T-helper 2 cell treated with Interferon-gamma antibody and Interleukin-4, amounts not matched to agents 5 μg/mL and 100 μg/mL, for 36 hours (primary cell): ENCODE results near the gene POLE3.
"Not testable (repeated sequence)": the region's sequence is repeated elsewhere in the genome, so short reads cannot be mapped to it uniquely, and the experiment has no call there.

Experiments
- DNase-seq: peaks from one replicate; pipeline ENCODE4 v3.0.0; 2021; ENCODE audit warnings: low spot score
- H3K27ac Mint-ChIP-seq: one replicate; pipeline ENCODE4 v1.8.0; 2021; ENCODE audit warnings: mild to moderate bottlenecking, mixed read lengths
- H3K27me3 Mint-ChIP-seq: one replicate; pipeline ENCODE4 v1.8.0; 2021; ENCODE audit warnings: low read depth, mixed read lengths
- H3K36me3 Mint-ChIP-seq: one replicate; pipeline ENCODE4 v1.8.0; 2021; ENCODE audit warnings: low read depth, mixed read lengths
- H3K4me1 Mint-ChIP-seq: one replicate; pipeline ENCODE4 v1.8.0; 2021; ENCODE audit warnings: low read depth, mixed read lengths
- H3K4me3 Mint-ChIP-seq: one replicate; pipeline ENCODE4 v1.8.0; 2022; ENCODE audit warnings: mild to moderate bottlenecking, moderate library complexity, mixed read lengths
- H3K9me3 Mint-ChIP-seq: one replicate; pipeline ENCODE4 v1.8.0; 2021; ENCODE audit warnings: mixed read lengths

POLE3 gene, protein sequence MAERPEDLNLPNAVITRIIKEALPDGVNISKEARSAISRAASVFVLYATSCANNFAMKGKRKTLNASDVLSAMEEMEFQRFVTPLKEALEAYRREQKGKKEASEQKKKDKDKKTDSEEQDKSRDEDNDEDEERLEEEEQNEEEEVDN

DNA sequence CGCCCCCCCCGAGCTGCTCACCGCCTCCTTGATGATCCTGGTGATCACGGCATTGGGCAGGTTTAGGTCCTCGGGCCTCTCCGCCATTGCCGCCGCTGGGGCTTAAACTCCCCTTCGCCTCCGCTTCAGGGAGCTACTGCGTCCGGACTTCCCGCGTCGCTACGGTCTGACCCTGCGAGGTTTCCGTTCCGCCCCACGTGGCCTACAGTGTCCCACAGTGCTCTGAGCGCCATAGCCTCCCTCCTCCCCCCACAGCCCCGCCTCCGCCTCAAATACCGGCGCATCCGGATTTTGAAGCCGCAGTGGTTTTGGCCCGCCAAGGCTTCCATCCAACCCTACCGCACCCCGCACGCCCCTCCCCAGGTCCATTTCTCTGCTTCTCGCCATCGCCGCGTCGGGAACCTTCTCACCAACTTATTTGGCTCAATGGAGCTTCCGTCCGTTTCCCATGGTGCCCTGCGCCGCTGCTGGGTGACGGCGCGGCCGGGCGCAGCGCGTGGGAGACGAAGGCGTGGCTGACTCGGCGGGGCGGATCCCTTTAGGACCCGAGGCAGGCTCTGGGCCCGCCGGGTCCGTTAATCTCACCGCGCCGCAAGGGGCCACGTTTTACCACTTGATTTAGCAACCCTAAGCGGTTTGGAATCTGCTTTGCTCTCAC, at the start of gene POLE3, which contains the start of gene C9orf43:
TSS of gene POLE3 (minus strand) at position 469 of the 658 bp plus-strand sequence. CDS start at position 87, 382 bp downstream.
TSS of gene C9orf43 (plus strand) at position 541 of the 658 bp plus-strand sequence. CDS start 2,747 bp downstream, outside the sequence.
- Mint-ChIP-seq H3K9me3 (no peaks in the 10 kb centered on the region), H3K4me1 (peaks cover 18% of the 10 kb centered on the region), H3K27me3 (no peaks in the 10 kb centered on the region), H3K4me3 (peak within 1 kb of the TSS; percentile 98), H3K27ac (peak within 1 kb of the TSS; percentile 100), H3K36me3 (peaks cover 32% of the 10 kb centered on the region)
- DNase-seq, result peak; percentile 97

GRCh38 chr9:113456235-113456634, 45.8 kb upstream of the POLE3 start:
- H3K27ac Mint-ChIP-seq, result no peak overlapping the region
- H3K9me3 Mint-ChIP-seq, result no peaks in the 10 kb centered on the region
- H3K4me1 Mint-ChIP-seq, result peaks cover 9% of the 10 kb centered on the region
- H3K36me3 Mint-ChIP-seq, result no peaks in the 10 kb centered on the region
- H3K4me3 Mint-ChIP-seq, result no peak overlapping the region
- H3K27me3 Mint-ChIP-seq, result no peaks in the 10 kb centered on the region
- DNase-seq, result no peak

GRCh38 chr9:113454914-113455761, 44.7 kb upstream of the POLE3 start:
- peaks cover 9% of the 10 kb centered on the region for H3K4me1 Mint-ChIP-seq
- no peak overlapping the region for H3K4me3 Mint-ChIP-seq
- no peak overlapping the region for H3K27ac Mint-ChIP-seq
- DNase-seq, result no peak
- no peaks in the 10 kb centered on the region for H3K27me3 Mint-ChIP-seq
- H3K9me3 Mint-ChIP-seq, result no peaks in the 10 kb centered on the region
- H3K36me3 Mint-ChIP-seq, result no peaks in the 10 kb centered on the region

DNA sequence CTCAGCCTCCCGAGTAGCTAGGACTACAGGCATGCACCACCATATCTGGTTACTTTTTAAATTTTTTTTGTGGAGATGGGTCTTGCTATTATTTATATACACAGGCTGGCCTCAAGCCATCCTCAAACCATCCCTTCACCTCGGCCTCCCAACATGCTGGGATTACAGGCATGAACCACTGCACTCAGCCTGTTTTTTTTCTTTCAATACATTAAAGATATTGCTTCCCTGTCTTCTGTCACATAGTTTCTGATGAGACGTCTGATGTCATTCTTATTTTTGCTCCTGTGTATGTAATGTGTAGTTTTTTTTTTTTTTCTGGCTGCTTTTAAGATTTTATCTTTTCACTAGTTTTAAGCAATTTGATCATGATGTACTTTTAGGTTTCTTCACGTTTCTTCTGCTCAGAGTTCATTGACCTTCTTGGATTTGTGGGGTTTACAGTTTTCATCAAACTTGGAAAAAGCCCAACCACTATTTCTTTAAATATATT, 41.7 kb upstream of the POLE3 start:
- no peak overlapping the region for H3K27ac Mint-ChIP-seq
- H3K4me3 Mint-ChIP-seq, result no peak overlapping the region
- no peaks in the 10 kb centered on the region for H3K9me3 Mint-ChIP-seq
- no peaks in the 10 kb centered on the region for H3K36me3 Mint-ChIP-seq
- H3K4me1 Mint-ChIP-seq, result peaks cover 9% of the 10 kb centered on the region
- no peak for DNase-seq
- no peaks in the 10 kb centered on the region for H3K27me3 Mint-ChIP-seq

- H3K4me3 Mint-ChIP-seq, result no peak overlapping the region
- no peak for DNase-seq
Observed at GRCh38 chr9:113449376-113449775, 38.9 kb upstream of the POLE3 start.

GRCh38 chr9:113446323-113446740, 35.9 kb upstream of the POLE3 start:
- H3K4me3 Mint-ChIP-seq, result no peak overlapping the region
- H3K36me3 Mint-ChIP-seq, result no peaks in the 10 kb centered on the region
- DNase-seq, result no peak
- no peaks in the 10 kb centered on the region for H3K27me3 Mint-ChIP-seq
- no peaks in the 10 kb centered on the region for H3K9me3 Mint-ChIP-seq
- H3K4me1 Mint-ChIP-seq, result peaks cover 2% of the 10 kb centered on the region
- no peak overlapping the region for H3K27ac Mint-ChIP-seq

More at GRCh38 chr9:113449376-113449775, 38.9 kb upstream of the POLE3 start:
- H3K9me3 Mint-ChIP-seq, result no peaks in the 10 kb centered on the region
- no peaks in the 10 kb centered on the region for H3K36me3 Mint-ChIP-seq
- peaks cover 2% of the 10 kb centered on the region for H3K4me1 Mint-ChIP-seq
- no peaks in the 10 kb centered on the region for H3K27me3 Mint-ChIP-seq
- no peak overlapping the region for H3K27ac Mint-ChIP-seq

DNA sequence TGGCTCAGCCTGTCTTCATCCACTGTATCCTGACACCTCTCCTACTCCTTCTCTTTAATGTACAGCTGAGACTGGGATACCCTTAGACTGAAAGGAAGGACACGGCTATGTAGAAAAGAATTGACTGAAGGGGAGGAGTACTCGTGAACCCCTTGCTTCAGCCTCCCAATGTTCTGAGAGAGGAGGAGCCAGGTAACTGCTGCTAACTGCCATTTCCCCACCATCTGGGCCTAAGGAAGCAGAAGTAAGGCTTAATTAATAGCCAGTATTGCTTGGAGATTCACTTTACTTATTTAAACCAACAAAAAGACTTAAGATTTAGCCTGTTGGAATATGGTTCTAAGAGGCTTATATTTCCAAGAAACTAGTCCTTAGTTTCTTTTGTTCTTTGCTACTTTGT, 34.3 kb upstream of the POLE3 start:
- H3K4me1 Mint-ChIP-seq, result peaks cover 2% of the 10 kb centered on the region
- H3K4me3 Mint-ChIP-seq, result no peak overlapping the region
- DNase-seq, result no peak
- no peaks in the 10 kb centered on the region for H3K27me3 Mint-ChIP-seq
- H3K36me3 Mint-ChIP-seq, result no peaks in the 10 kb centered on the region
- H3K27ac Mint-ChIP-seq, result no peak overlapping the region
- H3K9me3 Mint-ChIP-seq, result no peaks in the 10 kb centered on the region

GRCh38 chr9:113437716-113438115, 27.2 kb upstream of the POLE3 start:
- not testable (repeated sequence) for H3K4me3 Mint-ChIP-seq, H3K9me3 Mint-ChIP-seq, H3K36me3 Mint-ChIP-seq, H3K4me1 Mint-ChIP-seq, DNase-seq, H3K27ac Mint-ChIP-seq
- H3K27me3 Mint-ChIP-seq, result peaks cover 22% of the 10 kb centered on the region

DNA sequence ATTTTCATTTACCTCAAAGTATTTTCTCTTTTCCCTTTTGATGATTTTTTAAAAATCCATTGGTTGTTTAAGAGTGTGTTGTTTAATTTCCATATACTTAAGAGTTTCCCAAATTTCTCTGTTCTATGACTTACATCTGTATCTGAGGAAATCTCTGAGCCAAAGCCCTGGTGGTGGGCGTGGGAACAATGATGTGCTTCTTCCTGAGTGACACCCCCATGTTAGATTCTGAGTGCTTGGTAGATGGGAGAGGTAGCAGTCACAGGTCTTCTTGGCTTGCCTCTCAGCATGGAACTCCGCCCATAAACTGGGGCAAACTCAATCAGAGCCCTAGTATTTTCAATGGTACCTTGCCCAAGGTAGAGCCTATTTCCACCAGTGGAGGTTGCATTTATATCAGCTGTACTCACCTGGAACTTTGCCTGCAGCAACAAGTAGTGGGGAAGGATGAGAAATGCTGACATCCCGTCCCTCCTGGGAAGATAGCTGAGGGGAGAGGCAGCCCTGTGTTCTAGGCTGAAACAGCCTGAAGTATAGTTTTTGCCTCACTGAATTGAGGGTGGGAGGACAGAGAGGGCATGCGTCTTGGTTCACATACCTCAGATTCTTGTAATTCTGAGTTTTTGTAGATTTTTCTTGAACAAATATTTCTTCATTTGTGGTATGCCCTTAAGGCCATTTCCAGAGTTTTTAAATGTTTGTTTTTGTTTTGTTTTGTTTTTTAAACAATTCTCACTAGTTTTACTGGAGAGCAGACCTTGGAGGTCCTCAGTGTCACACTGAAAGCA, 26.4 kb upstream of the POLE3 start:
- Mint-ChIP-seq H3K4me1 (peaks cover 3% of the 10 kb centered on the region), H3K4me3 (no peak overlapping the region), H3K27me3 (peaks cover 27% of the 10 kb centered on the region), H3K27ac (no peak overlapping the region), H3K36me3 (no peaks in the 10 kb centered on the region), H3K9me3 (peaks cover 4% of the 10 kb centered on the region)
- DNase-seq, result no peak

- Mint-ChIP-seq H3K4me1 (no peaks in the 10 kb centered on the region), H3K27ac (no peak overlapping the region), H3K4me3 (no peak overlapping the region), H3K9me3 (no peaks in the 10 kb centered on the region), H3K27me3 (peaks cover 22% of the 10 kb centered on the region), H3K36me3 (no peaks in the 10 kb centered on the region)
- DNase-seq, result no peak
Observed at GRCh38 chr9:113431191-113431590, 20.7 kb upstream of the POLE3 start.

DNA sequence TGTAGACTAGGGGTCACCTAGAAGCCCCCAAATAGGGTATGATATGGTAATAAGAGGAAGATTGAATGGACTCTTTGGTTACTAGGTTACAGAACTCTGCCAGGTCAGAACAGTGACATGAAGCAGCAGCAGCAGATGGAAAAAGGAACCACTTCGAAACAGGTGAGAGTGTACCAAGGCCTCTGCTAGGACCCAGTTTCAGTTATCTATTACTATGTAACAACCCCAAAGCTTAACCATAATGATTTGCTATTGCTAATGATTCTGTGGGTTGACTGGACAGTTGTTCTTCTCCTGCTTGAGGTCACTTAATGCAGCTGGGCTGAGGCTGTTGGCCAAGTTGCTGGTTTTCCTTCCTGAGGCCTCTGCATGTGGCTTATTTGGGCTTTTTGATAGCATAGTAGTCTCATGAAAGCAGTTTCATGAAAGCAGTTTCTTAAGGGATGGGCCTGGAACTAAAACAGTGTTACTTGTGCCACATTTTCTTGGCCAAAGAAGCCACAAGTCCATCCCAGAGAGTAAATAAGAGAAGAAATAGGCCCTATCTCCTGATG, 17.7 kb upstream of the POLE3 start:
- DNase-seq, result no peak
- no peaks in the 10 kb centered on the region for H3K4me1 Mint-ChIP-seq
- no peaks in the 10 kb centered on the region for H3K9me3 Mint-ChIP-seq
- H3K36me3 Mint-ChIP-seq, result no peaks in the 10 kb centered on the region
- H3K27ac Mint-ChIP-seq, result no peak overlapping the region
- H3K4me3 Mint-ChIP-seq, result no peak overlapping the region
- H3K27me3 Mint-ChIP-seq, result peaks cover 21% of the 10 kb centered on the region

DNA sequence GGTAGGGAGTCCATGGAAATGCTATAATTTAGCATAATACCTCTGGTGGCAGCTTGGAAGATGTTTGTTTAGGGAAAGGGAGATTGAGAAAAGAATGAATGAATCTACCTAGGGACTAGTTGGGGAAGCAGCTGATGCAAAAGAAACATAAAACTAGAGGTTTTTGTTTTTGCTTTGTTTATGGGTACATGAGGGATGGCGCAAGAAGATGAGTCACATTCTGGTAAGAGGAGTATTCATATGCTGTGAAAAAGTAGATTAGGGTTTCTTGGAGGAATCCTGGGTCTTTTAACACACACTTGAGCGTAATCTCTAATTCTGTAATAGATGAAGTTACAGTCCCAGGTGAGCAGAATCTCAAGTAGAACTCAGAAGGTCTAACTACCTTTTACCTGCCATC, 17.2 kb upstream of the POLE3 start:
- no peak for DNase-seq
- Mint-ChIP-seq H3K27ac (no peak overlapping the region), H3K9me3 (no peaks in the 10 kb centered on the region), H3K36me3 (no peaks in the 10 kb centered on the region), H3K27me3 (peaks cover 20% of the 10 kb centered on the region), H3K4me3 (no peak overlapping the region), H3K4me1 (no peaks in the 10 kb centered on the region)

- no peaks in the 10 kb centered on the region for H3K4me1 Mint-ChIP-seq
- no peak overlapping the region for H3K4me3 Mint-ChIP-seq
- no peak overlapping the region for H3K27ac Mint-ChIP-seq
- peaks cover 17% of the 10 kb centered on the region for H3K27me3 Mint-ChIP-seq
- H3K9me3 Mint-ChIP-seq, result no peaks in the 10 kb centered on the region
- no peak for DNase-seq
- H3K36me3 Mint-ChIP-seq, result no peaks in the 10 kb centered on the region
Observed at GRCh38 chr9:113426701-113427100, 16.2 kb upstream of the POLE3 start.
